Measurements from ENCODE around the gene MICAL2.

MICAL2 gene

DNA sequence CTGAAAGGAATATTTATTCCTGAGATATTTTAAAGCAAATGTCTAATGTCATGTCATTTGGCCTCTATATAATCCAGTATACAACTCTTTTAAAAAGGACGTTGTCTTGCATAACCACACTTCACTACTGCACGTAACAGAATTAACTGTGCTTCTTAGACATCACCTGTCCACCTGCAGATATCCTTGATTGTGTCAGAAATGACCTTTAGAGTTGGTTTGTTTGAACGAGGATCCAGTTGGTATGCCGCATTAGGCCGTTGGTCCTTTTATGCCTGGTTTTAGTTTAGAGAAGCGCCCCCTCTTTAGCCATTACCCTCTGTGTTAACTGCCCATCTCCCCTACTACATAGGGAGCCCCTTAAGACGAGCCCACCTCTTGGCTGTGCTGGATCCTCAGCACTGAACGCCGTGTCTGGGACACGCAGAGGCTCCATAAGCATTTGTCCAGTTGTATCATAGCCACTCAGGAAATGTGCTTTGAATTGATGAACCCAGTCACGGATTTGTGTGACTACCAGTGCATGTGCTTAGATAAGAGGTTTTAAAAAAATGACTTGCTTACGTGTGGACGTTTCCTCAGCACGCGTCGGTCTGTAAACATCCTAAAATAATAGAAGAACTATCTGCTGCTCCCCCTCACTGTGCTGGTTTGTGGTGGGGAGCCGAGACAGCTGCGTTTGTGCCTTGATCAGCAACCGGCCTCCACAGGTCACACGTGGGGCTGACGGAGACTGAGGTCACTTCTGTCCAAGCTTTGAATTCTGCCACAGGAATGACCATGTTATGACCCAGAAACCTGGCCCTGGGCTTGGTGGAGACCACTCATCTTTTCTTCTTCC is 4.0 kb downstream of the MICAL2 start:
- DNase-seq (ENCODE audit: extremely low read depth in 1 of 2, low read depth in 1 of 2): no peak

GRCh38 chr11:12116425-12117032 is 6.1 kb downstream of the MICAL2 start:
- no peak for DNase-seq (ENCODE audit: extremely low read depth in 1 of 2, low read depth in 1 of 2)

GRCh38 chr11:12117200-12117599 is 6.8 kb downstream of the MICAL2 start:
- DNase-seq (ENCODE audit: extremely low read depth in 1 of 2, low read depth in 1 of 2): no peak

GRCh38 chr11:12117611-12118010 is 7.2 kb downstream of the MICAL2 start:
- no peak for DNase-seq (ENCODE audit: extremely low read depth in 1 of 2, low read depth in 1 of 2)

DNA sequence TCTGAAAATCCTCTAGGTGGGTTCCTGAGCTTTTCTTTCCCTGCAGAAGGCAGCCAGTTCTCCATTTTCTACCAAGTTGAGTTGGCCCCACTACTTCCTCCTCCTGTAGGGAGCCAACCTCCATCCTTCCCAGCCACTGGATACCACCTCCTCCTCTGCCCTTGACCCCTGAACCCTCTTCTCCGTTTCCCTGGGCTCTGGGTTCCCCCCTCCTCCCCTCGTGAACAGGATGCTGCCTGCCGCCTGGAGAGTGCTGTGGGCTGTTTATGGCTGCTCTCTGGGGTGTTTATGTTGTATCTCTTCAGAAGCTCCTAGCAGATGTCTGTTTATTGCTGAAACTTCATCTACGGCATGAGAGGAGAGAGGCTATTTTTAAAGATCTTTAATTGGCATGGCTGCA is 8.6 kb downstream of the MICAL2 start:
- no peak for DNase-seq (ENCODE audit: extremely low read depth in 1 of 2, low read depth in 1 of 2)

DNA sequence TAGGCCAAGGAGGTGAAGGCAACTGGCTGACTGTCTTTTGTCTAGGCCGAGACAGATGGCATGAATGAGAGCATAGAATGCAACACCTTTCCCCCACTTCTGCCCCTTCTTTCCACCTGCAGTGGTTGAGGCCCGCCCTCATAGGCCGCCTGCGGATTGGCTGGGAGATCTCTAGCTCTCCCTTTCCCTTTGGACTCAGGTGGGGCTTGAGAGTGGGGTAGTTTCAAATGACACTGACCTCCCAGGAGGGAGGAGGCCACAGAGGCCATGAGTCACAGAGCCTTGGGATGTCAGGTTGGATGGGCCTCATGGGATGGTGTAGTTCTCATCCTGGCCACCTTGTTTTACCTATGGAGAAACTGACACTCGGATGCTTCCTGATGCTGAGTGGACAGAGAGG is 9.1 kb downstream of the MICAL2 start:
- no peak for DNase-seq (ENCODE audit: extremely low read depth in 1 of 2, low read depth in 1 of 2)

GRCh38 chr11:12120031-12121008 is 9.9 kb downstream of the MICAL2 start:
- no peak for DNase-seq (ENCODE audit: extremely low read depth in 1 of 2, low read depth in 1 of 2)

GRCh38 chr11:12121011-12121410 is 10.6 kb downstream of the MICAL2 start:
- DNase-seq (ENCODE audit: extremely low read depth in 1 of 2, low read depth in 1 of 2): no peak

DNA sequence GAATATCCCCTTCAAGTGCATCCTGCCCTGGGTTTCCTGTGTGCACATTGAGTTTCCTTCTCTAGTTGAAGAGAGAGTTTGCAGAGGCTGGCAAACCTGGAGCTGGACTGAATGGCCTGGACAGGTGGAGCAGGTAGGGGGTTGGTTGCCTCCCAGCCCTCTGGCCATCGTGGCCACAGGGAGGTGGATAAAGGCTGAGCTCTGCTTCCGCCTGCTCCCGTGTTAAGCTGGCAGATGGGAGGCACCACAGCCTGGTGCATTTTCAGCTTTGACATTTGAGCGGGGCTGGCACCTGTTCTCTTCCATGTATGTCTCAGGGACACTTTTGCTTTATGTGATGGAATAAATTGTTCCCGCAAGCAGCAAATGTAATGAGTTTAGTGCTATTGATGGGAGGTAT is 11.1 kb downstream of the MICAL2 start:
- DNase-seq (ENCODE audit: extremely low read depth in 1 of 2, low read depth in 1 of 2): no peak

DNA sequence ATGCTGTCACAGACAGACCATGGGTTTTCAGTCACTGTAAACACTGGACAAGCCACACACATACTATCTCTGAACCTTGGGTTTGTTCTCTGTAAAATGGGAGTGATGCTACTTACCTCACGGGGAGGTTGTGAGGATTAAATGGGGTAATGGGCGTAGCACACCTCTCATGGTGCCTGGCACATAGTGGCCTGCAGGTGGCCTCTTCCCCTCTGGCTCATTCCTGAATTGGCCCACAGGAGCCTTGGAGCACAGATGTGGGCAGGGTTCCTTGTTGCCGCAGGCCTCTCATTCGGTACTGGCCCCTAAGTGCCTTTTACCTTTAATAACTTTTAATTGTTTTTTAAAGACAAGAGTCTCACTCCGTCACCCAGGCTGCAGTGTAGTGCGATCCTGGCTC is 11.7 kb downstream of the MICAL2 start:
- no peak for DNase-seq (ENCODE audit: extremely low read depth in 1 of 2, low read depth in 1 of 2)

GRCh38 chr11:12123273-12123672 is 12.9 kb downstream of the MICAL2 start:
- DNase-seq (ENCODE audit: extremely low read depth in 1 of 2, low read depth in 1 of 2): no peak

GRCh38 chr11:12123799-12124198 is 13.4 kb downstream of the MICAL2 start:
- DNase-seq (ENCODE audit: extremely low read depth in 1 of 2, low read depth in 1 of 2): no peak

DNA sequence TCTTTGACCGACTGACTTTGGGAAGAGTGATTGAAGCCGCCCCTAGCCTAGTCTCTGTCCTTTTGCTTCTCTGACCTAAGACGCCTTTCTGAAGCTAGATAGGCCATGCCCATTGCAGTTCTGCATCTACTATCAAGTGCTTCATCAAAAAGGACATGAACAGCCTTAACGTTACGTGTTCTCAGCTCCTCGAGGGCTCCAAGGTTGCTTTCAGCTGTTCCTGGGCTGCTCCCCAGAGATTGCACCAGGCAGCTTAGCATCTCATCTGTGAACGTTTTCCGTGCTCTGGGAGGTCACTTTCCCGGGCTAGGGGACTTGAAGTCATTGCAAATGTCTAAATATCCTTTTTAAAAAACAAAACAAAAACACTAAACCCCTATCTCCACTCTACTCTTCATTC is 13.9 kb downstream of the MICAL2 start:
- no peak for DNase-seq (ENCODE audit: extremely low read depth in 1 of 2, low read depth in 1 of 2)

DNA sequence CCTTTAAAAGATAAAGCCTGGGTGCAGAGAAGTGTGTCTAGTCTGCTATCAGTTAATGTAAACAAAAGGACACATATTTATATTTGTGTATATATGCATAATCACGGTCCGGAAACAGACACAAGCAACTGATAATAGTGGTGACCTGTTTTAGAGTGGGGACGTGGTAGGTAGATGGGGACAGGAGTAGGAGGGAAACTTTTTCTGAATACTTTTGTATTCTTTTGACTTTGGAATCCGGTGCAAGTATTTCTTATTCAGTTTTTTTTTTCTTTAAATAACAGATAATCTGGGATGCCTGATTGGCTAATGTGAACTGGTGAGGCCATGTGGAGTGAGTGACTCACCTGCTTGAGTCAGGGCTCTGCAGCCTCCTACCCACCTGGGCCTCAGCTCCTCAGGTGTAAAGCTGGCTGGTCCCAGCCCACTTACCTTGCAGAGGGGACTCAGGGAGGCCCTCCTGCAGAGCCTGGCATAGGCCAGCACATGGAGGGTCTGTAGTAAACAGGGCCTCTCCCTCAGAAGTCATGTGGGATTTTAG is 15.3 kb downstream of the MICAL2 start:
- DNase-seq (ENCODE audit: extremely low read depth in 1 of 2, low read depth in 1 of 2): no peak

DNA sequence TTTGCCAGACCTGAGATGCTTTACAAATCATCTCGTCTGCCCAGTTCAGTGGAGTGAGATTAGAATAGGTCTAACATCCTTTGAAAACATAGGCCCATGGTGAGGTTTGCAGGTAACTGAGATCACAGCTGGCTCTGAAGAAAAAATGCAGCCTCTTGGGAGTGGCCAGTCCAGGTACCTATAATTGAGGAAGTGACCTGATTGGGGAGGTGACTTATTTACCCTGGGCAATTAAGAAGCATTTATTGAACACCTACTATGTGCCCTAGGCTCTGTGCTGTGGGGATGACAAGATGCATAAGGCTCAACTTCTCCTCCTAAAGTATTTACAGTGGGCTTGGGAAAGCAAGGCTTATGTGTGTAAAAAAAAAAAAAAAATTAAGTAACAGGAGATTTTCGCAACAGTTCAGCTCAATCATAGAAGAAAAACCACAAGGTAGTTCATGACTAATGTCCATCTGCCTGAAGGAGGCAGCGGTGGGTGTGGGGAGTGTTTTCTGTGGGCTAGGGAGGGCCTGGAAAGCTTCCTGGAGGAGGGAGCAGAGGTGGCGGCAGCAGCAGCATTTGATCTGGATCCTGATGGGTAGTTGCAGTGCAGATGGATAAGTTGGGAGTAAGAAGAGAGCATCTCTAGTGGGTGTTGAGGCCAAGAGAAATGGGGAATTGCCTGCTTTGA is 16.1 kb downstream of the MICAL2 start:
- no peak for DNase-seq (ENCODE audit: extremely low read depth in 1 of 2, low read depth in 1 of 2)

GRCh38 chr11:12127206-12127898 is 17.0 kb downstream of the MICAL2 start:
- no peak for DNase-seq (ENCODE audit: extremely low read depth in 1 of 2, low read depth in 1 of 2)

DNA sequence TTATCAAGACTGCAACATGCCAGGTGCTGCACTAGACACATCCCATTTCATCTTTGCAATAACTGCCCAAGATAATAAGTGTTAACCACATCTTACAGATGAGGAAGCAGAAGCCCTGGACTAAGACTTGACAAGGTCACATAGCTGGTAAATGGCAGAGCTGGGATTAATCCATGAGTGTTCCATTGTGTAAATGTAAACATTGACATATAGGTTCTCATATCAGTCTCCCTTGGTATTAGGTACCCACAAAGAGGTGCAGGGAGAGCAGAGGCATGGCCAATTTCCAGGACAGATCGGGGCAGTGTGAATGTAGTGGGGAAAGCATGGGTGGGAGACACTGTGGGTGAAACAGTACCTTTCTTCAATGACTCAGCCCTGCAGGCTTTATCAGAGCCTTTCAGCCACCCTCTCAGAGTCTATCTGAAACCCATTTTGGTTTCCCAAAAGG is 17.9 kb downstream of the MICAL2 start:
- no peak for DNase-seq (ENCODE audit: extremely low read depth in 1 of 2, low read depth in 1 of 2)

DNA sequence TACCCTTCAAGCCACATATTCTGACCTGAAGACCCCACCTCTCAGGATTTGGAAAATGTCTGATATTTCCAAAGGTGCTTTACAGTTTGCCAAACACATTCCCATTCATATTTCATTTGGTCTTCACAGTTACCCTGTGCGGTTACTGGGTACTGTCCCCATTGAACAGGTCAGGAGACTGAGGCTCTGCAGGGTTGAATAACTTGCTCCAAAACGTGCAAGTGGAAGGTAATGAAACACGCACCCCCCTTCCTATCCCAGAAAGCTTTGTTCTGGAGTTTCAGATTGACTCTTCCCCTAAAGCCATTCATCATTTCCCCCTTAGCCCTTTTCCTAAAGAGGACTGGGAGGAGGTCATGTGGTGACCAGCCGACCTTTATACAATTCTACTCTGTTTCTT is 18.8 kb downstream of the MICAL2 start:
- no peak for DNase-seq (ENCODE audit: extremely low read depth in 1 of 2, low read depth in 1 of 2)

DNA sequence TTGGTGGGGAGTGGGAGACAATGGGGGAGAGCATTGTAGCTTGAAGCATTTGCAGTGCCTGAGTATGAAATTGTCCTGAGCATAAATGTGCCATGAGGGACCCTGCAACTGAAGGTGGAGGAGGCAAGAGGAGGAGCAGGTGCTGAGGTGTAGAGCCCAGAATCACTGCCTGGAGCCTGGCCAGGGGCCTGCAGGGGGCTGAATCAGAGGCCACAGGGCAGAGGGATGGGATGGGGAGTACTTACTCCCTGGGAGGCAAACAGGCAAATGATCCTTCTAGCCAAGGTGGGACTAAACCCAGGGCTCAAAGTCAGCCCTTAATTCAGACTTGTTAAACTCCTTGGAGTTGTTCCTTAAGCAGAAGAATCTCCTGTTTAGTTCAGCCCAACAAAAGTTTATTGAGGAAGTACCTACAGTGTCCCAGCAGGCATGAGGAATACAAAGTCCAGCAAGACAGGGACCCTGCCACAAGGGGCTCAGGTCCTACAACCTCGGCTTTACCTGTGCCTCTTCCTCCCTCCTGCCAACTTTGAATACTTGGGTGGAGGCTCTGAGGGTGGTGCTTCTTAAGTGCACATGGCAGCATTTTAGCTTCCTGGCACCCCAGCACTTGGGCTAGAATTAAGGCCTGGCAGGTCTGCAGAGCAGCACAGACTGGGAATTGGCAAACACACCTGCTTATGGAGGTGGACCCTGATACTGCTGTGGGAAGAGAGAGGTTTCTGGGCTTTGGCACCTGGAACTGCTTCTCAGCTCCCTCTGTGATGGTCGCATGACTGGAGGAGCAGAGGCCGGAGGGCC is 20.0 kb downstream of the MICAL2 start:
- DNase-seq (ENCODE audit: extremely low read depth in 1 of 2, low read depth in 1 of 2): no peak
